MG63 (cell line): ENCODE data around the gene RPUSD1. TPM values are rescaled to one million over a fixed set of nuclear protein-coding genes. Genes with fewer than 3 reads are reported as not detected.

Experiments
- DNase-seq: peaks from one replicate; pipeline ENCODE4 v3.0.0-alpha.2; 2020
- H3K27me3 ChIP-seq: fragments of 250-450 bp; sonication (Bioruptor Pico); 2 replicates; pipeline ENCODE4 v1.5.1; 2020; ENCODE audit warnings: mild to moderate bottlenecking, moderate library complexity
- H3K36me3 ChIP-seq: fragments of 250-450 bp; sonication (Bioruptor Pico); 2 replicates; pipeline ENCODE4 v1.5.1; 2020; ENCODE audit warnings: mild to moderate bottlenecking, moderate library complexity
- H3K4me3 ChIP-seq: fragments of 250-450 bp; sonication (Bioruptor Pico); 2 replicates; pipeline ENCODE4 v1.5.1; 2020; ENCODE audit warnings: mild to moderate bottlenecking, moderate library complexity
- H3K9me3 ChIP-seq: fragments of 250-450 bp; sonication (Bioruptor Pico); 2 replicates; pipeline ENCODE4 v1.5.1; 2020; ENCODE audit warnings: mild to moderate bottlenecking, moderate library complexity
- total RNA-seq: library from RNA; depleted of rRNA; stranded (reverse); fragments of >200 nt; shearing (Covaris generic); gene quantifications from 2 replicates; pipeline ENCODE4 v1.2.3, GENCODE V29; 2014; ENCODE audit warnings: low replicate concordance; rRNA removed

RPUSD1 gene
- total RNA-seq, 1 experiment from 2014 or later = 77.3 TPM

- H3K27me3 ChIP-seq = no peaks in the 10 kb centered on the region
- no peak overlapping the region for H3K4me3 ChIP-seq
- no peak for DNase-seq
- H3K9me3 ChIP-seq = no peaks in the 10 kb centered on the region
- H3K36me3 ChIP-seq = peaks cover 55% of the 10 kb centered on the region
Measured at GRCh38 chr16:735982-736453, 52.2 kb downstream of the RPUSD1 start.

DNA sequence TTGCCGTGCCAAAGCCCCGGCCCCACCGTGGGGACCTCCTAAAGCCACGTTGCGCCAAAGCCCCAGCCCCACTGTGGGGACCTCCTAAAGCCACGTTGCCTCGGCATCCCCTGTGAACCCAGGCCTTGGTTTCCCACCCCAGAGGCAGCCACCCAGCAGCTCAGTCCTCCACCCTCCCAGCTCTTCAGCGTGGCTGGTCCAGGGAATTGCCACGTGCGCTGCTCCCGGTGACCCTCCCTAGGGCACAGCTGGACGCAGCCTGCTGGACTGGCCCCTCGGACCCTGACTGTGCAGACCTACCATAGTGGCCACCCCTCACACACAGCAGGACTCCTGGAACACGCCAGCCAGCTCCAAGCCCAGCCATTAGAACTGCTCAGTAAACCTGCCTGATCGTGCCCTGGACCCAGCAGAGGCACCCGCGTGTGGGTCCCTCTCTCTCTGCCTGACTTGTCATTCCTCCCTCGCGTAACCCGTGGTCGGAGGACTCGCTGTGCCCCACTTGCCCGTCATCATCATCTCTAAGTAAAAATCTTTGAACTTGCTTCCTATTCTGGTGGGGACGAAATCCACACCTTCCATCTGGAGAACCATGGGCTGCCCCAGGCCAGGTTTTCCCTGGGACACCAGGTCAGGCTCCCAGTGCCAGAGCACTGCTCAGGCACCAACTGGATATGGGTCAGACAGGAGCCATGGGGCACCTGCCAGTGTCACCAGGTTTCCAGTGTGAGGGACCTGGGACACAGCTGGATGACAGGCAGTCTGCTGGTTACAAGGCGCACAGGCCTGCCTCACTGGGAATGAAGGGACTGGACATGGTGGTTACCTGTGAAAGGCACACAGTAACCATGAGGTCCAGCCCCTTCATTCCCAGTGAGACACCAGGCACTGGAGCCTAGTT, 53.0 kb downstream of the RPUSD1 start:
- no peaks in the 10 kb centered on the region for H3K27me3 ChIP-seq
- H3K4me3 ChIP-seq = no peak overlapping the region
- H3K36me3 ChIP-seq = peaks cover 51% of the 10 kb centered on the region
- no peak for DNase-seq
- H3K9me3 ChIP-seq = no peaks in the 10 kb centered on the region

Other genes with a start within 250 kb of the RPUSD1 start
- not detected in 2 replicates for gene PRR35, start 228.0 kb downstream of the RPUSD1 start, total RNA-seq
- gene NHLRC4, start 221.4 kb downstream of the RPUSD1 start, total RNA-seq = not detected in 2 replicates
- 13.1 and 31.7 TPM in 2 replicates for gene PIGQ, start 218.4 kb downstream of the RPUSD1 start, total RNA-seq
- gene RAB40C, start 198.3 kb downstream of the RPUSD1 start, total RNA-seq = 12.4 and 20.8 TPM in 2 replicates
- not detected in 2 replicates for gene WFIKKN1, start 157.4 kb downstream of the RPUSD1 start, total RNA-seq
- 145 and 183 TPM in 2 replicates for gene METTL26, start 152.1 kb downstream of the RPUSD1 start, total RNA-seq
- gene MCRIP2, start 146.6 kb downstream of the RPUSD1 start, total RNA-seq = 22.2 and 50.3 TPM in 2 replicates
- gene WDR90, start 139.0 kb downstream of the RPUSD1 start, total RNA-seq = 6.0 and 17.3 TPM in 2 replicates
- 48.7 and 72.8 TPM in 2 replicates for gene RHOT2, start 120.2 kb downstream of the RPUSD1 start, total RNA-seq
- 0.16 TPM in 1 of 2 replicates, not detected in the other for gene RHBDL1, start 112.7 kb downstream of the RPUSD1 start, total RNA-seq
- 301 and 418 TPM in 2 replicates for gene STUB1, start 108.0 kb downstream of the RPUSD1 start, total RNA-seq
- gene JMJD8, start 104.0 kb downstream of the RPUSD1 start, total RNA-seq = 15.1 and 66.3 TPM in 2 replicates
- 8.0 and 8.2 TPM in 2 replicates for gene WDR24, start 98.0 kb downstream of the RPUSD1 start, total RNA-seq
- gene FBXL16, start 82.6 kb downstream of the RPUSD1 start, total RNA-seq = 0.16 and 0.67 TPM in 2 replicates
- gene METRN, start 73.3 kb downstream of the RPUSD1 start, total RNA-seq = 33.7 and 71.7 TPM in 2 replicates
- gene ANTKMT, start 67.2 kb downstream of the RPUSD1 start, total RNA-seq = 27.0 and 44.0 TPM in 2 replicates
- gene CCDC78, start 61.9 kb downstream of the RPUSD1 start, total RNA-seq = 0.59 and 4.9 TPM in 2 replicates
- 9.4 and 13.3 TPM in 2 replicates for gene HAGHL, start 61.3 kb downstream of the RPUSD1 start, total RNA-seq
- gene CIAO3, start 47.4 kb downstream of the RPUSD1 start, total RNA-seq = 39.0 and 72.9 TPM in 2 replicates
- gene MSLN, start 27.6 kb downstream of the RPUSD1 start, total RNA-seq = not detected in 2 replicates
- 18.9 and 22.6 TPM in 2 replicates for gene CHTF18, start 239 bp upstream of the RPUSD1 start, total RNA-seq
- gene GNG13, start 12.4 kb upstream of the RPUSD1 start, total RNA-seq = not detected in 2 replicates
- gene LMF1, start 182.6 kb upstream of the RPUSD1 start, total RNA-seq = 8.8 and 11.1 TPM in 2 replicates
- gene SOX8, start 193.4 kb upstream of the RPUSD1 start, total RNA-seq = 0.25 TPM in 1 of 2 replicates, not detected in the other